GM20000 (cell line): Measurements from ENCODE around the gene LCN12.

ENCODE experiments used
- DNase-seq: peaks from one replicate; pipeline ENCODE4 v3.0.0; 2012; ENCODE audit warnings: low spot score
- CTCF ChIP-seq: IDR thresholded peaks from 2 replicates; pipeline ENCODE4 v1.5.1; 2012; ENCODE audit warnings: mild to moderate bottlenecking, control low read depth; ENCODE audit errors: extremely low read depth, missing control alignments

Gene LCN12

GRCh38 chr9:136927343-136928271 lies 24.5 kb upstream of the LCN12 start:
- no peak for DNase-seq
- no peak for TF ChIP-seq CTCF

GRCh38 chr9:136928591-136928990 lies 23.5 kb upstream of the LCN12 start:
- DNase-seq = no peak

GRCh38 chr9:136930014-136930413 lies 22.1 kb upstream of the LCN12 start:
- no peak for TF ChIP-seq CTCF
- no peak for DNase-seq

More at GRCh38 chr9:136928591-136928990, 23.5 kb upstream of the LCN12 start:
- no peak for TF ChIP-seq CTCF

GRCh38 chr9:136931611-136932130 lies 20.4 kb upstream of the LCN12 start:
- DNase-seq = no peak
- no peak for TF ChIP-seq CTCF

DNA sequence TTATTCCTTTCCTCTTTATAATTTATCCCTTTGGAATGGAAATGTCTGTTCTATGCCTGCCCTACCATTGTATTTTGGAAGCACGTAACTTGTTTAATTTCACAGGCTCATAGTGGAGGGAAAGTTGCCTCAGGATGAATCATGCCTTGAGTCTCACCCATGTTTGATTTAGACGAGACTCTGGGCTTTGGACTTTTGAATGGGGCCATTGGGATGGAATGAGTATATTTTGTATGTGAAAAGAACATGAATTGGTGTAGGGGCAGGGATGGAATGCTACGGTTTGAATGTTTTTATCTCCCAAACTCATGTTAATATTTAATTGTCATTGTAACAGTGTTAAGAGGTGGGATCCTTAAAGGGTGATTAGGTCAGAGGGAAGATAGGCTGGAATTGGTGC lies 17.8 kb upstream of the LCN12 start:
- no peak for DNase-seq

GRCh38 chr9:136935651-136936050 lies 16.4 kb upstream of the LCN12 start:
- no peak for DNase-seq

More for the DNA sequence above, 17.8 kb upstream of the LCN12 start:
- TF ChIP-seq CTCF = no peak

More at GRCh38 chr9:136935651-136936050, 16.4 kb upstream of the LCN12 start:
- TF ChIP-seq CTCF = no peak
